Karpas-422 (cell line): ENCODE measurements around the gene SEC14L6. TPM values are rescaled to one million over a fixed set of nuclear protein-coding genes. Genes with fewer than 3 reads are reported as not detected.

ENCODE experiments used
- DNase-seq: peaks from one replicate; pipeline ENCODE4 v3.0.0-alpha.2; 2015
- H2AFZ ChIP-seq: fragments of 200-600 bp; sonication (generic); 2 replicates; pipeline ENCODE4 v1.6.1; 2014; ENCODE audit warnings: antibody characterized with exemption, low read length, mixed read lengths
- H3K27ac ChIP-seq: fragments of 200-600 bp; sonication (generic); 2 replicates; pipeline ENCODE4 v1.5.1; 2014; ENCODE audit warnings: mild to moderate bottlenecking, low read length, moderate library complexity
- H3K27me3 ChIP-seq: fragments of 200-600 bp; sonication (generic); 2 replicates; pipeline ENCODE4 v1.6.1; 2014; ENCODE audit warnings: low read length, mixed read lengths
- H3K36me3 ChIP-seq: fragments of 200-600 bp; sonication (generic); 2 replicates; pipeline ENCODE4 v1.6.1; 2014; ENCODE audit warnings: low read length, mixed read lengths; ENCODE audit not compliant: insufficient read depth
- H3K4me1 ChIP-seq: fragments of 200-600 bp; sonication (generic); 2 replicates; pipeline ENCODE4 v1.6.1; 2014; ENCODE audit warnings: mild to moderate bottlenecking, low read length, mixed read lengths
- H3K4me2 ChIP-seq: fragments of 200-600 bp; sonication (generic); 2 replicates; pipeline ENCODE4 v1.6.1; 2014; ENCODE audit warnings: low read length, low read depth, mild to moderate bottlenecking; ENCODE audit not compliant: poor library complexity, severe bottlenecking
- H3K4me3 ChIP-seq: fragments of 200-600 bp; sonication (generic); 2 replicates; pipeline ENCODE4 v1.5.1; 2014; ENCODE audit warnings: mild to moderate bottlenecking, antibody characterized with exemption, low read length, mixed read lengths
- H3K79me2 ChIP-seq: fragments of 200-600 bp; sonication (generic); 2 replicates; pipeline ENCODE4 v1.6.1; 2014; ENCODE audit warnings: mild to moderate bottlenecking, low read length, mixed read lengths
- H3K9ac ChIP-seq: fragments of 200-600 bp; sonication (generic); 2 replicates; pipeline ENCODE4 v1.6.0; 2014; ENCODE audit warnings: low read length
- H3K9me2 ChIP-seq: fragments of 200-600 bp; sonication (generic), shearing (Covaris generic); replicated peaks from 2 replicates; pipeline ENCODE4 v1.6.0; 2014; ENCODE audit warnings: mild to moderate bottlenecking, low read length, moderate library complexity; ENCODE audit not compliant: insufficient read depth
- H3K9me3 ChIP-seq: fragments of 300-700, 200-600 bp; sonication (generic); 2 replicates; pipeline ENCODE4 v1.6.1; 2014; ENCODE audit warnings: low read length, mixed read lengths
- H4K20me1 ChIP-seq: fragments of 200-600 bp; sonication (generic); 2 replicates; pipeline ENCODE4 v1.6.1; 2014; ENCODE audit warnings: mild to moderate bottlenecking, antibody characterized with exemption, low read length, low read depth; ENCODE audit not compliant: insufficient read depth
- total RNA-seq: library from RNA; depleted of rRNA; stranded (reverse); fragments of >200 nt; shearing (Covaris generic); gene quantifications from 2 replicates; pipeline ENCODE4 v1.2.3, GENCODE V29; 2014; ENCODE audit warnings: low replicate concordance

The SEC14L6 gene
- total RNA-seq, 1 experiment from 2014 or later: not detected

DNA sequence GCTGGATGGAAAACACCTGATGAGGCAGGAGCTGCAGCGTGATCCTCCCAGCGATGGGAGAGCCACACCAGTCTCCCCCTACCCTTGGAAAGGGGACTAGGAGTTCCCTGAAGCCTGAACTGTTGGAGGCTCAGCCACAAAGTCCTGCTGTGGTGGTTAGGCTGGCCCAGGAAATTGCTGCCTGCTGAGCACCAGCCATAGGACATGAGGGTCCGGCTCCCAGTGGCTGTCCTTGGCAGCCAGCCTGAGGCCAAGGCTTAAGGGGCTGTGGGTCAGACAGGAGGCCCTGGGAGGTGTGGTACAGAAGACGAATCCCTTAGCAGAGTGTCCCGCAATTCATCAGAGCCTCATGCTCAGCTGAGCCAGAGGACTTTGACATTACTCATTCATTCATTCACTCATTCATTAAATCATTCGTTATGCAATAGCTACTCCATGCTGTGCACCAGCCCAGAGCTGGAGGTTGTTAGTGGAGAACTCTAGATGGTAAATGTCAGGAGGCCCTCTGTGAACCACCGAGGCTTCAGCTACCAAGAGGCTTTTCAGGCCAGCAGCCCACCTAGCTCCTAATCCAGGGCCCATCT, 26.6 kb downstream of the SEC14L6 start:
- no peaks in the 10 kb centered on the region for H3K9me2 ChIP-seq
- no peaks in the 10 kb centered on the region for H3K79me2 ChIP-seq
- DNase-seq: no peak
- no peaks in the 10 kb centered on the region for H3K27me3 ChIP-seq
- no peaks in the 10 kb centered on the region for H3K9me3 ChIP-seq
- no peak overlapping the region for H3K27ac ChIP-seq
- no peak overlapping the region for H3K9ac ChIP-seq
- H3K4me3 ChIP-seq: no peak overlapping the region
- H3K4me2 ChIP-seq: no peak overlapping the region
- H3K4me1 ChIP-seq: no peaks in the 10 kb centered on the region
- H2AFZ ChIP-seq: no peak overlapping the region
- H3K36me3 ChIP-seq: no peaks in the 10 kb centered on the region
- no peaks in the 10 kb centered on the region for H4K20me1 ChIP-seq

DNA sequence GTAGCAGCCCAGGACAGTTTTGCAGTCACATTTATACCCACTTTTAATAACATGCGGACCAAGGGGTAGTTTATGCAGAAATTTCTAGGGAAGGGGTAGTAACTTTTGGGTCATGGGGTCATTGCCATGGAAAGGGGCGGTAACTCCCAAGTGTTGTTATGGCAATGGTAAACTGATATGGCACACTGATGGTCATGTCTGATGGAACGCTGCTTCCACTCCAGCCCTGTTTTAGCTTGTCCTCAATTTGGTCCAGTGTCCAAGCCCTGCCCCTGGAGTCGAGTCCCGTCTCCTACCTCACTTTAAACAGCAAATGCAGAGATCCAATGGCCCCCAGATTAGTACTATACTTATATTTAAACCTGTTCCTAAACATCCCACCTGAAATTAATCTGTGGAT, 29.8 kb downstream of the SEC14L6 start:
- H3K9ac ChIP-seq: no peak overlapping the region
- H3K36me3 ChIP-seq: no peaks in the 10 kb centered on the region
- H3K4me2 ChIP-seq: no peak overlapping the region
- no peaks in the 10 kb centered on the region for H3K9me2 ChIP-seq
- H2AFZ ChIP-seq: no peak overlapping the region
- no peaks in the 10 kb centered on the region for H3K4me1 ChIP-seq
- H3K27me3 ChIP-seq: no peaks in the 10 kb centered on the region
- H3K4me3 ChIP-seq: no peak overlapping the region
- H3K27ac ChIP-seq: no peak overlapping the region
- no peaks in the 10 kb centered on the region for H3K9me3 ChIP-seq
- no peaks in the 10 kb centered on the region for H3K79me2 ChIP-seq
- no peaks in the 10 kb centered on the region for H4K20me1 ChIP-seq
- no peak for DNase-seq

DNA sequence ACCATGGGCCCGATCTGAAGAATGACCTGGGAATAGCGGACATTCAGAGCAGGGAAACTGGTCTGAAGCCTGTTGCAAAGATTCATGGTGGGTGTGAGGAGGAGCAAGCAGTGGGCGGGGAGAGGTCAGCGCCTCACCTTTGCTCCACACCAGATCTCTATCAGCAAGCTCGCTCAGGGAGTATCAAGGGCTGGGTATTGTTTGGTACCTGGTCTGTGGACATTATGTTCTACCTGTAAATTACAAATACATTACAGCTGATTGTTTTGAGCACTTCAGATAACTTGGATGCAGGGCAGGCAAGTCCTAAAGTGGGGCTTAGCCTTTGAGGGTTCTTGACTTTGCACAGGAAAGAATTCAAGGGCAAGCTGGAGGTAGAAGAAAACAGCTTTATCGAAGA, 30.3 kb downstream of the SEC14L6 start:
- H3K36me3 ChIP-seq: no peaks in the 10 kb centered on the region
- H3K9ac ChIP-seq: no peak overlapping the region
- H3K27ac ChIP-seq: no peak overlapping the region
- no peak overlapping the region for H2AFZ ChIP-seq
- H3K27me3 ChIP-seq: no peaks in the 10 kb centered on the region
- no peaks in the 10 kb centered on the region for H3K79me2 ChIP-seq
- H3K9me3 ChIP-seq: no peaks in the 10 kb centered on the region
- H3K4me1 ChIP-seq: no peaks in the 10 kb centered on the region
- H4K20me1 ChIP-seq: no peaks in the 10 kb centered on the region
- no peak for DNase-seq
- H3K4me2 ChIP-seq: no peak overlapping the region
- H3K9me2 ChIP-seq: no peaks in the 10 kb centered on the region
- H3K4me3 ChIP-seq: no peak overlapping the region

DNA sequence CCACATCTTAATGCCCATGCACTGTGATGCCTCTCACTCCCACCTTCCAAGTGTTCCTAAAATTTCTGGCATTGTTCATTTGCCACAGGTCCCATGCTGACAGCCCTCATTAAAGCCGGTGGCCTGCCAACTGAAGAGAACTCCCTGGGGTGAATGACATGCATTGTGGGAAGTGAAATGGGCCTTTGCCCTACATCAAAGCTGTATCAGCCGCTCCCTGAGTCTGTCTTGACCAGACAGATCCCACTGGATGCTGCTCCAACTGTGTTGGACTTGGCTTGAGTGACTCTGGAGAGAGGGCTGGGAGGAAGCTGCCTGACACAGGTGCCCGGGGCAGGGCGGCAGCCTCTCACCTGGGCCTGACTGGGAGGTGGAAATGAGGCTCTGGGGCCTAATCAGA, 32.3 kb downstream of the SEC14L6 start:
- Histone ChIP-seq H3K4me2 (no peak overlapping the region), H2AFZ (no peak overlapping the region), H4K20me1 (no peaks in the 10 kb centered on the region), H3K27me3 (no peaks in the 10 kb centered on the region), H3K9me2 (no peaks in the 10 kb centered on the region), H3K9me3 (no peaks in the 10 kb centered on the region), H3K79me2 (no peaks in the 10 kb centered on the region), H3K36me3 (no peaks in the 10 kb centered on the region), H3K4me3 (no peak overlapping the region), H3K4me1 (no peaks in the 10 kb centered on the region), H3K27ac (no peak overlapping the region), H3K9ac (no peak overlapping the region)
- DNase-seq: no peak

DNA sequence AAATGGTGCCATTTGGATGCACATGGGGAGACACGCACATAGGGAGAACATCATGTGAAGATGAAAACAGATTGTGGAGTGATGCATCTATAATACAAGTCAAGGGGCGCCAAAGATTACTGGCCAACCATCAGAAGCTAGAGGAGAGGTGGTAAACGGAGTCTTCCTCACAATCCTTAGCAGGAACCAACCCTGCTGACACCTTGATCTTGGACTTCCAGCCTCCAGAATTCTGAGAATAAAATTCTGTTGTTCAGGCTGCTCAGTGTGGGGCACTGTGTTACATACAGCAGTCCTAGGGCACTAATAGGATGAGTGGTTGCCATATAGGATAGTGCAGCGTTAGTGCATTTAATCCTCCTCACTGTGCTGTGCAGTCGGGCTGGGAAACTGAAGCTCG, 33.1 kb downstream of the SEC14L6 start:
- H2AFZ ChIP-seq: no peak overlapping the region
- DNase-seq: no peak
- H3K79me2 ChIP-seq: no peaks in the 10 kb centered on the region
- H3K27ac ChIP-seq: no peak overlapping the region
- H4K20me1 ChIP-seq: no peaks in the 10 kb centered on the region
- H3K9me2 ChIP-seq: no peaks in the 10 kb centered on the region
- no peaks in the 10 kb centered on the region for H3K4me1 ChIP-seq
- no peaks in the 10 kb centered on the region for H3K27me3 ChIP-seq
- H3K9me3 ChIP-seq: no peaks in the 10 kb centered on the region
- H3K4me2 ChIP-seq: no peak overlapping the region
- no peaks in the 10 kb centered on the region for H3K36me3 ChIP-seq
- H3K4me3 ChIP-seq: no peak overlapping the region
- no peak overlapping the region for H3K9ac ChIP-seq

DNA sequence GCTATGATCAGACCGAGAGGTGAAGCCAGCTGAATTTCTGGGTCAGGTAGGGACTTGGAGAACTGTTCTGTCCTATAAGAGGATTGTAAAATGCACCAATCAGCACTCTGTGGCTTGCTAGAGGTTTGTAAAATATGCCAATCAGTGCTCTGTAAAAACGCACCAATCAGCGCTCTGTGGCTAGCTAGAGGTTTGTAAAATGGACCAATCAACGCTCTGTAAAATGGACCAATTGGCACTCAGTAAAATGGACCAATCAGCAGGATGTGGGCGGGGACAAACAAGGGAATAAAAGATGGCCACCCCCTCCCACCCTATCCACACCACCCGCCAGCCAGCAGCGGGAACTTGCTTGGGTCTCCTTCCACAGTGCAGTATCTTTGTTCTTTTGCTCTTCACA, 34.6 kb downstream of the SEC14L6 start:
- Histone ChIP-seq H3K4me2 (no peak overlapping the region), H4K20me1 (no peaks in the 10 kb centered on the region), H3K9me2 (no peaks in the 10 kb centered on the region), H3K9ac (no peak overlapping the region), H3K79me2 (no peaks in the 10 kb centered on the region), H3K27ac (no peak overlapping the region), H3K4me3 (no peak overlapping the region), H2AFZ (no peak overlapping the region), H3K4me1 (no peaks in the 10 kb centered on the region), H3K36me3 (no peaks in the 10 kb centered on the region), H3K27me3 (no peaks in the 10 kb centered on the region), H3K9me3 (no peaks in the 10 kb centered on the region)
- DNase-seq: no peak

DNA sequence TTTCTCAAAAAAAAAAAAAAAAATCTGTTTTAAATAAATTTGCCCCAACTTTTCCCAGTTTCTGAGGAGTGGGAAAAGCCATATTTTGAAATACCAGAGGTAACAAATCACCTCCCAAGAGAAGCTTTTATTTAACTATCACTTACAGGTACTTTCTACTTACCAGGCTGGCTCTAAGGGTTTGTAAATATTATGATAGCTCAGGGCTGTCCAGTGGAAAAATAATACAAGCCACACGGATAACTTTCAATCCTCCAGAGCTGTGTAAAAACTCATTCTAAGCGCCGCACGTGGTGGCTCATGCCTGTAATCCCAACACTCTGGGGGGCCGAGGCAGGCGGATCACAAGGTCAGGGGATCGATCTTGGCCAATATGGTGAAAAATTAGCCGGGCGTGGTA, 35.4 kb downstream of the SEC14L6 start:
- H3K9me2 ChIP-seq: no peaks in the 10 kb centered on the region
- no peaks in the 10 kb centered on the region for H3K4me1 ChIP-seq
- H3K79me2 ChIP-seq: no peaks in the 10 kb centered on the region
- no peak overlapping the region for H3K4me2 ChIP-seq
- no peaks in the 10 kb centered on the region for H3K9me3 ChIP-seq
- H3K27me3 ChIP-seq: no peaks in the 10 kb centered on the region
- no peak overlapping the region for H3K4me3 ChIP-seq
- H4K20me1 ChIP-seq: no peaks in the 10 kb centered on the region
- no peak overlapping the region for H2AFZ ChIP-seq
- H3K36me3 ChIP-seq: no peaks in the 10 kb centered on the region
- no peak overlapping the region for H3K27ac ChIP-seq
- no peak for DNase-seq
- H3K9ac ChIP-seq: no peak overlapping the region

DNA sequence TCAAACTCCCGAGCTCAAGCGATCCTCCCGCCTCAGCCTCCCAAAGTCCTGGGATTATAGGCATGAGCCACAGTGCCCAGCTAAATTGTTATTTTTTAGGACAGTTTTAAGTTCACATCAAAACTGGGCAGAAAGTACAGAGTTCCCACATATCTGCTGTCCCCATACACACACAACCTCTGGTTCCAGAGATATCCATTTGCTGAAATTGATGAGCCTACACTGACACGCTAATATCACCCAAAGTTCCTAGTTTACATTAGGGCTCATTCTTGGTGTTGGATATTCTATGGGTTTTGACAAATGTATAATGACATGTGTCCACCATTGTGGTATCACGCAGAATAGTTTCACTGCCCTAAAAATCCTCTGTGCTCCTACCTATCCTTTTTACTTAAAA, 38.3 kb downstream of the SEC14L6 start:
- H3K4me2 ChIP-seq: no peak overlapping the region
- H3K9me2 ChIP-seq: no peaks in the 10 kb centered on the region
- no peaks in the 10 kb centered on the region for H3K9me3 ChIP-seq
- H3K36me3 ChIP-seq: no peaks in the 10 kb centered on the region
- H2AFZ ChIP-seq: no peak overlapping the region
- DNase-seq: no peak
- H3K27me3 ChIP-seq: no peaks in the 10 kb centered on the region
- H3K9ac ChIP-seq: no peak overlapping the region
- H3K4me3 ChIP-seq: no peak overlapping the region
- no peak overlapping the region for H3K27ac ChIP-seq
- H3K79me2 ChIP-seq: no peaks in the 10 kb centered on the region
- H3K4me1 ChIP-seq: no peaks in the 10 kb centered on the region
- H4K20me1 ChIP-seq: no peaks in the 10 kb centered on the region

DNA sequence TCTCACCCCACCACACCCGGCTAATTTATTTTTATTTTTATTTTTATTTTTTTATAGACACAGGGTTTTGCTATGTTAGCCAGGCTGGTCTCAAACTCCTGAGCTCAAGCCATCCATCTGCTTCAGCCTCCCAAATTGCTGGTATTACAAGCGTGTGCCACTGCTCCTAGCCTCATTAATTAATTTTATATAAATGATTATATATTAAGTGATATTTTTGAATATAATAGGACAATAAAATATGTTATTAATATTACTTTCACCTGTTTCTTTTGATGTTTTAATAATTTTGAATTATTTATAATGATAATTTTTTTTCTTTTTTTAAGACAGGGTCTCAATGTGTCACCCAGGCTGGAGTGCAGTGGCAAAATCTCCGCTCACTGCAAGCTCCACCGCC, 38.9 kb downstream of the SEC14L6 start:
- no peaks in the 10 kb centered on the region for H3K4me1 ChIP-seq
- H3K4me2 ChIP-seq: no peak overlapping the region
- H2AFZ ChIP-seq: no peak overlapping the region
- H4K20me1 ChIP-seq: no peaks in the 10 kb centered on the region
- no peak overlapping the region for H3K4me3 ChIP-seq
- no peak overlapping the region for H3K27ac ChIP-seq
- no peaks in the 10 kb centered on the region for H3K27me3 ChIP-seq
- no peak for DNase-seq
- H3K36me3 ChIP-seq: no peaks in the 10 kb centered on the region
- no peaks in the 10 kb centered on the region for H3K9me3 ChIP-seq
- H3K9me2 ChIP-seq: no peaks in the 10 kb centered on the region
- H3K79me2 ChIP-seq: no peaks in the 10 kb centered on the region
- no peak overlapping the region for H3K9ac ChIP-seq
